ENCODE measurements around the gene DIAPH3.

The DIAPH3 gene

DNA sequence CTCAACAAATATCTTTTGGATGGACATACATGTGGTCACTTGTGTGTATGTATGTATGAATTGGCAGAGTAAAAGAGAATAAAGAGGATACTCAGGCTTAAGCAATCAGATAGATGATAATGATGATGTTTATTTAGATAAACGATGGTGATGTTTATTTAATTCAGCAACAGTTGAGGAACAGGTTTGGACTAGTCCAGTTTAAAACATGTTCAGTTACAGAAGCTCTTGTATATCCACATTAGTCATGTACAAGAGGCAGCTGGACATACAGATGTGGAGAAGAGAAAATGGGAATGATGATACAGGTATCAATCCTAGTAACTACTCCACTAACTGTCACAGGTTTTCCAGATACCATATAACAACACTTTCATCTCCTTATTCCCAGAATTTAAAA, 232.1 kb downstream of the DIAPH3 start:
- DNase-seq: no peak

DNA sequence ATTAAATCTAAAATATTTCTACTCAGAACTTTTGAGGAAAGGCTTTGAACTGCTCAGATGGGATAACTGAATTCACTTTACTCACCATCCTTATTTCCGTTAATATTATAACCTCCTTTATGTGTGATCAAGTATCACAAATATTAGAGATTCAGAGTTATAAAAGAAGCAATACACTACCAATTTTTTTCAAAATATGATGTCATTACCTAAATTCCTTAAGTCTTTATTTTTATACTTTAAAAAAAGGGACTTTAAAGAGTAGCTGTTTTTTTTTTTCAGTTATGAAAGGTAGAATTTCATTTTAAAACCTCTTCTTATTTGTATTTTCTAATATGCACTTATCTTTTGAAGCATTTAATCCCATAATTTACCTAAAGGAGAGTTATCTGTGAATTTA, 239.5 kb downstream of the DIAPH3 start:
- DNase-seq: no peak

DNA sequence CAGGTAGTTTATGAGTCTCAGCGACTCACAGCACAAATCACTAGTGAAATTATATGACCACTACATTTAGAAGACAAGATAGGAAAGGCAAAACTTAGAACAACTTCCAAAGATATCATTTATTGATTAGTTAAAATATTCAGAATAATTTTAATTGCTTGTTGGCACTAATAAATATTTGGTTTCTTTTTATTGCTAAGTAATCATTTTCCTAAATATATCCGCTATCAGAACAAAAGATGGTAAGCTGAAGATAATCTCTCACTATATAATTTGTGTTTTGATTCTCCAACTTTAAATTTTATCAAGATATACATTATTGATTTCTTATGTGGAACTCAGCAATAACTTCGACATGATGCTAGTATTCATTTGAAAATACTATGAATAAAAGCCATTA, 248.5 kb downstream of the DIAPH3 start:
- no peak for DNase-seq

DNA sequence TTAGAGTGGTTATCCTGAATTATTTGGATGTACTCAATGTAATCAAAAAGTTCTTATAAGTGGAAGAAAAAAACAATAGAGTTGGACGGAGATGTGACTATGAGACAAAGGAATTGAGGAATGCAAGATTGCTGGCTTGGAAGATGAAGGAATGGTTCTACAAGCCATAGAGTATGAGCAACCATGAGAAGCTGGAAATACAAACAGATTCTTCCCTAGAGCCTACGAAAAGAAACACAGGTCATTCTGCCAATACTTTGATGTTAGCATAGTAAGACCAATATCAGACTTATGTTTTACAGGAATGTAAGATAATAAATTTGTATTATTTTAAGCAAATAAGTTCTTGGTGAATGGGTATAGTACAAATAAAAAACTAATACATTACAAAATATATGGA, 249.2 kb downstream of the DIAPH3 start:
- no peak for DNase-seq

DNA sequence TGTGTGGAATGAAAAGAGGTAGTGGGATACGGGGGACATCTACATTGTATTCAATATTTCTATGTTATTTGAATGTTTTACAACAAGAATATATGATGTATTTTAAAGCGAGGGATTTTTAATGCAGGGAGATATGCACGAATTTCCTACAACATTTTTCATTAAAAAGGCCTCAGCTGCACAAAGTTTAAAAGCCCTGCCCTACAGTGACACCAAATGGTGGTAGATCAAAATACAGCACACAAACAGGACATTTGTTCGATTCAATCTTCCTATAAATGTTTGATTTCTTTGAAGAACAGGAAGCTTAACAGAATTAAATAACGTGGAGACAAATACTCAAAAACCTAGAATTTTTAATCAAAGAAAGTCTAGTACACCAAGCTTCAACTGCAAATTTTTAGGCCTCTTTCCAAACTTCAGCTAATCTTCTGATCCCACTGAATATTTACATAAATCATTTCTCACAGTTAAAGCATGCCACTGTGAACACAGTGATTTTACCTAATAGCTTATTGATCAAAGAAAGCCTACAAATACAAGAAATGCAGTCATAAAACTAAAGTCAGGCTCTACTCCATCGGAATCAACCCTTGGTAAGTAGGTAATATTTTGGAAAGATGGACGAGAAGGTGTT, 257.2 kb downstream of the DIAPH3 start:
- no peak for DNase-seq

DNA sequence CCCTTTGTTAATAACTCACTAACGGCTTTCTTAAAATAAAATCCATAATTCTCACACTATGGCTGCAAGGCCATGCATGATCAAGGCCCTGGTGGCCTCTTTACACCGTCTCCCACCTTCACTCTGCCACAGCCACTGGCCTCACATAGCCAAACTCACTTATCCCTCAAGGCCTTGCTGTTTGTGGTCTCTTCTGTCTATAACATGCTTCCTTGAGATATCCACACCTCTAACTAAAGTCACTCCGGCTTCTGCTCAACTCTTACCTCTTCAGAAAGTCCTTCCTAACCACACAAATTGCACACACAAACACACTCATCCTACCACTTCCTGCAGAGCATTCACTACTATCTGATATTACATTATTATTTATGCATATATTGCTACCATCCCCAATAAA, 262.5 kb downstream of the DIAPH3 start:
- no peak for DNase-seq

DNA sequence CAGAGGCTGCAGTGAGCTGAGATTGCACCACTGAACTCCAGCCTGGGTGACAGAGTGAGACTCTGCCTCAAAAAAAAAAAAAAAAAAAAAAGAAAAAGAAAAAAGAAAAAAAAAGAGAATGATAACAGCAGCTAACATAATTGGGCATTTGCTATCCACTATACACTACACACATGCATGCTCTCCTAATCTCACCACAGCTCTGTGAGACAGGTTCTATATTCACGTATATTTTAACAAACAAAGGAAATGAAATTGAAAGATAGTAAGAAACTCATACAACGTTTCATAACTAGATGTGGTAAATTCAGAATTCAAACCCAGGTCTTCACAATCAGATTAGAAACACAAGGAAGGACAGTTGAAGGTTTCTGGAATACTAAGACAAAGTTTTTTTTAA, 265.7 kb downstream of the DIAPH3 start:
- no peak for DNase-seq

DNA sequence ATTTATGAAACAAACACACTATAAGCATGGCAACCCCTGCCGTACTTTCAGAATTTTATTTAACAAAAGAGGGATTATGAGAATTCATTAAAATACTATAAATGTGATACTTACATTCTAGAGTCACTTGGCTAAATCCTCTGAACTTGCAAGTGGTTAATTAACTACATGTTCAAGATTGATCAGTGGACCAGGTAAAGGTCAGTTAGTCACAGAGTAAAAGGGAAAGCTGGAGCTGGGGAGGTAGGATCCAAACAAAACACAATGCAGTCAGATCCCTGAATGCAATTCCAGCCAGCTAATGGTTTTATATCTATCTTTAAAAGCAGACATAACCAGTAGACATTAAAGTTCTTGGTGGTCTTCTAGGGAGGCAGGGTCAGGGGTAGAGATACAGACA, 270.5 kb downstream of the DIAPH3 start:
- no peak for DNase-seq

DNA sequence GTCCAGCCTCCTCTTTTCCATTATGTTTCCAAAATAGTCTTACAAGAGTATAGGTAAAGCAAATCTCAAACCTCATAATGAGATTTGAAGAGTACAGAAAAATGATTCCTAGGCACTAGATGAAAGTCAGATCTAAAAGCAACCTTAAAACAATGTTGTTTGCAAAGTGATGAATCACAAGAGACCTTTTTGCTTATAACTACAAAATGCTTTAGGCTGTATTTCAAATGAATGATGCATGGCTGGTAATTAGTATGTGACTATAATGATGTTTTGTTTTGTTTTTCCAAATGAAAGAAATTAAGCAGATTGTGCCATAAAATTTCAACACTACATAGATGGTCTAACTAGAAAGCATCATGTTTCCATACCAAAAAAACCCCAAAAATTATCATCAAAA, 272.7 kb downstream of the DIAPH3 start:
- no peak for DNase-seq

DNA sequence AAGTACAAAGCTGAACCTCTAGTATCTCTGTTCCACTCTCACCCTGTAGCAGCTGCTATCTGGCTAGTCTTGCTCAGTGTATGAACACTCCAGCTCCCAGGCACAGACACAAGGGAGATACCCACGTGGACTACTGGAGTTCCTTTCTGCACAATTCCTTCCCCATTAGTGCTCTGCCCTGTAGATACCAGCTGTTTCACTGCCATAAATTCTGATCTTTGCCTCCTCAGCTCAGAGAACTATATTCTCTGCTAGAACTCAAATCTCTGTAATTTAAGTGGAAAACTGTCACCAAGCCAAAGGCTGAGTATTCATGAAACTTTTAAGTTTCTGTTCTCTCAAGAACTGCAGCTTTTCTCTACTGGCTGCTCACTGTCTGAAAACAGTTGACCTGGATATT, 273.7 kb downstream of the DIAPH3 start:
- DNase-seq: no peak

DNA sequence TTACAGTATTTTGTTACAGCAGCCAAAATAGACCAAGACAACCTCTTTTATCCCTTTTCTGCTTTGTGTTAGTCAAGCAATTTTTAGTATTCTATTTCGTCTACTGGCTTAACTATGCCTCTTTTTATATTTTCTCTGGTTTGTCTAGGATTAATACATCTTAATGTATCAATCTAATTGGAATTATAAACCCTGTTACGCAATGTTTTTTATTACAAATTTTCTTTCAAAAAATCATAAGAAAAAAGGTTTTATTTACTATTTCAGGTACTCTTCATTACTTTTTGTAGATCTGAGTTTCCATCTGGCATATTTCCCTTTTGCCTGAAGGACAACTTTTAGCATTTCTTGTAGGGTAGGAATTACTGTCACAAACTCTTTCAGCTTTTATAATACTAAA, 275.3 kb downstream of the DIAPH3 start:
- no peak for DNase-seq

DNA sequence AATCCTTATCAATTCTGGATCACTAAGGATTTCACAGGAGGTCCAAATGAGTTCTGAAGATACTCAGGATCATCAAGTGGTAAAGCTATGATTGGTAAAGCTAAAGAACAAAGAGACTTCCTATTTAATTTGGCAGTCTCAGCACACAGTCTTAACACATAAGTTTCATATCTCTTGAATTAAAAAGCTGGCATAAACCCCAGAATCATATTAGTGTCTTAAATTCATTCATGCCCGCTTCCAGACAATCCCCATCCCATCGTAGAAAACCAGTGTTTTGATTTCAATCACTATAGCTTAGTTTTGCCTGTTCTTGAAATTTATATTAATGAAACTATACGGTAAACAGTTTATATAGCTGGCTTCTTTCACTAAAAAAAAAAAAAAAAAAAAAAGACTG, 278.7 kb downstream of the DIAPH3 start:
- DNase-seq: no peak

DNA sequence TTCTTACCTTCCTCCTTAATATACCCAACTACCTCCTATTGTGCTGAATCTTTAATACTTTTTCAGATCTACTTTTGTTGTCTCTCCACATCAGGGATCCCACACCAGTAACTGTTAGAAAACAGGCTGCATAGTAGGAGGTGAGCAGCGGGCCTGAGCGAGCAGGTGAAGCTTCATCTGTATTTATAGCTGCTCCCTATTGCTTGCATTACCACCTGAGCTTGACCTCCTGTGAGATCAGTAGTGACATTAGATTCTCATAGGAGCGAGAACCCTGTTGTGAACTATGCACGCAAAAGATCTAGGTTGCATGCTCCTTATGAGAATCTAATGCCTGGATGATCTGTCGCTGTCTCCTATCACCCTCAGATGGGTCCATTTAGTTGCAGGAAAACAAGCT, 279.8 kb downstream of the DIAPH3 start:
- DNase-seq: no peak

DNA sequence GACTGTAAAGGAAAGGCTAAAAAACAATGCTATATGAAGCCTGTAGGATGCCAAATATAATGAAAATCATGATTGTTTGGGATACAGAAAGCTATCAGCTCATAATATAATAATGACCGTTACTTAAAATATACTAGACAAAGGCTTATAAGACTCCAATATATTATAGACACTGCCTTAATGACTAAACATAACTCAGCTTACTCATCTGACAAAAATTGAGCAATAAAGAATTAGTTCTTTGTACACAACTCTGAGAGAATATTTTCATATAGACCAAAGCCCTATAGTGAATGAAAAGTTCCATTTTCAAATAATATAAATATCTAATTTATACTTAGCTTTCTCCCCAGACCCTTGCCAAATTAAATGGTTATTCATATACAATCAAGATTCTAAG, 283.3 kb downstream of the DIAPH3 start:
- DNase-seq: no peak

DNA sequence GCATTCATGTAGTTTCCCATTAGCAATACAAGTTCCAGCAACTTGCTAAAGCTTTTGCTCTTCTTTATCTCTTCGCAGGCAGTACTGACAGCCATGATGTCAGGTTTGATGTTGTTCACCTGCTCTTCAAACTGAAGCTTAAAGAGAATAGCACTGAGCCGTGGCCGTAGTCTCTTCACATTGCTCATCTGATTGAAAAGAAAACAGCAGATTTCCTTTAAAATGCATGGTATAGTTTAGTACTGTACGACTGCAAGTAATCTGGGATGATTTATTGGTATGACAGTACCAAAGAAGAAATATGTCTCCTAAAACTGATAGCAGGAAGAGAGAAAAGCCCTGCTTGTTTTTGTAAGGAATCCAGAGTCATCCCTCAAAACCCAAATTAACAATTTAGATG, 284.4 kb downstream of the DIAPH3 start:
- DNase-seq: no peak

DNA sequence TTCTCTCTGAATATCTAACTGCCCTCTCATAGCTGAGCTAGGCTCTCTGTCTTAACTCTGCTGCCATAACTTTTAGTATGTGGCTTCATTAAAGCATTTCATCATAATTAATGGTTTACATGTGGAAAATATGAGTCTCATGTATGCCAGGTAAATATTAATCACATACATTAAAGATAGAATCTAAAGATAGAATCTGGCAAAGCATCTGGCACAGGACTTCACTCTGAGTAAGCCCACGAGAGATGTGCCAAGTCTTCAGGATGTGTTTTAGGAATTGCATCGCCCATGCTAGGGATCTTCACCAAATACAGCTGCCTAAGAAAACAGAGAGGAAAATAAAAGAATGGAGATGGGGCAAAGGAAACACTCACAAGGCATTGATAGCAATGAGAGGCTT, 285.8 kb downstream of the DIAPH3 start:
- no peak for DNase-seq

DNA sequence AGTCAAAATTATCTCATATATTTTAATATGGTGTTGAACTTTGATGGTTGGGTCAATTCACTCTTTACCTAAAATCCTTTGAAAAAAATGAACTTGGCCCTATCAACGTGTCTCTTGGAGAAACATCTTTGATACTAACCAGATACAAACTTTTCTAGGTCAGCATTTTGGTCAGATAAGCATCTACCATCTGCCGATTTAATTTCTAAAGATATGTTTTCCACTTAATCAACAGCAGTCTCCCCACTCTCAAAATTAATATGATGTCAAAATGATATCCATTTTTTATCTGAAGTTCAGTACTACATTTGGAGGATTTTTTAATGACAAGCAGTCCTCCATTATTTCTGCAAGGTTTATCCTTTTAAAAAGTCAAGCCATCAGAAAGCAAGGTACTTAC, 288.8 kb downstream of the DIAPH3 start:
- no peak for DNase-seq

DNA sequence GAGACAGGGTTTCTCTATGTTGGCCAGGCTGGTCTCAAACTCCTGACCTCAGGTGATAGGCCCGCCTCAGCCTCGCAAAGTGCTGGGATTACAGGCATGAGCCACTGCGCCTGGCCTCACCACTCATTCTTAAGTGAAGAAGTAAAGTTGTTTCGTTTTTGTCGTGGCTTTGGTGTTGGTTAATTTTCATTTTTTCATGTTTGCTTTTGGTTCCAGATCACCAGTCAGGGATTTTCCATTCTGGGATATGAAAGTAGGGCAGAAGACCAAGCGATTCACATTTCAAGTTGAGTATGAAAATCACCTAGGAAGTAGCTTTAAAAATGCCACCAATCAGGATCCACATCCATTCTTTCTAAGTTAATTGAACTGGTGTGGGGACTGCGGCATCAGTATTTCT, 289.9 kb downstream of the DIAPH3 start:
- no peak for DNase-seq

DNA sequence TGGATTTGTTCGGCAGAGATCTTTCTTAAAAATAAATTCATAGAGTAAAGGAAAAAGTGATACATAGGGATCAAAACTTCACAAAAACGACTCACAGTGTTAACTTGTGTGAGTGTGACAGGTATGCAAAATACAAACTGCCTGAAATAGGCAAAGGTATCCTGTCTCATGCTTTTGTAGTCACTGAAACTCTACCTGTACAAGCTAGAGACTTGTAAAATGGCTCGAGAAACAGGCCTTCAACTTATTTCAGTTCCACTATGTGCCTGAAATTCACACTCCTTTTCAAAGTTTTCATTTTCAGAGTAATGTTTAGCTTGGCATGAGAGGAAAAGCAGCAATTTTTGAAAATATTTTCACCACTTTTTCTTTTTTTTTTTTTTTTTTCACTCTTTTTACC, 290.4 kb downstream of the DIAPH3 start:
- no peak for DNase-seq

DNA sequence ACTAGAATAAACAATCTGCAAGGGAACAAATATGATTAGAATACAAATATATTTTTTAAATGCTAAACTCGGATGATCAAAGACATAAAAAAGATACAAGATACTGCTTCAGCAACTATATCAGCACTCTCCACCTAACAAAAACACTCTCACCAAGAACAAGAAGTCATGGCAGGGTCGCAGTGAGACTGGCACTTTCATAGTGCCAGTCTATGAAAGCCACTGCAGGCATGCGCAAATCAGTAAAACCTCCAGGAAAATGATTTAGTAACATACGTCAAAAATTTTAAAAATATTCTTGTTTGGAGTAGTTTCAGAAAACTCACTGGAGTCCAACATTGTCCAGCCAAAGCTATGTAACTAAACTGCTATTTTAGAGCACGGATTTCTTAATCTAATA, 295.9 kb downstream of the DIAPH3 start:
- DNase-seq: no peak

DNA sequence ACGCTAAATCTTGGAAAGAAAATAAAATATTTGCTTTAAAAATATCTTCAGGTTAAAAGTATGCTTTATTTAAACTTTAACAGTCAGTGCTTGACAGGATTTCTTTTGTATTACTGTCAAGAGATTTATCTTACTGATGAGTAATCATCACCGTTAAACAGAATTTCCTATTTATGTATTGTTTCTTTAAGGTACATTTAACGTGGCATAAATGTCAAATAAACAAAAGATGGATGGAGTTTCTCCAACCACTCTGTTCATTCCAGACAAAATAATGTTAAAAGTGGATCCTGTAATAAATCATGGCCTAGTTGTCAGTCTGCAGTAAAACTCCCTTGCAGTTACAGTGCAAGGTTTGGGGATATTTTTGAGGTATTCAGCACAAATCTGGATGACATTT, 298.3 kb downstream of the DIAPH3 start:
- no peak for DNase-seq

DNA sequence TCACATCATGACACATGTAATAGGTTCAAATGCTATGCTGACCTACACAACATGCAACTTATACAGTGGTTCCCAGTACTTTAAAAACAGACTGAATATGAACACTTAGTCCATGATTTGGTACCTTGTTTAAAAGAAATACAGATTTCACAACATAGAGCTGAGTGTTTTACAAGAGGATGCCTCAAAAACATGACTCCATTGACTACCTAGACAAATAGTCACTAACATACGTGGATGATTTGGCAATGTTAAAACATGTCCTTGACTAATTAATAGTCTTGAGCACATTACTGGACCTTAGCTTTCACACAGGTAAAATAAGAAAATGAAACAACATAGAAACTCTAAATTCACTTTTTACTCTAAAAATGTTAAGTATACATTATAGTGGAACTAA, 300.1 kb downstream of the DIAPH3 start:
- no peak for DNase-seq

DNA sequence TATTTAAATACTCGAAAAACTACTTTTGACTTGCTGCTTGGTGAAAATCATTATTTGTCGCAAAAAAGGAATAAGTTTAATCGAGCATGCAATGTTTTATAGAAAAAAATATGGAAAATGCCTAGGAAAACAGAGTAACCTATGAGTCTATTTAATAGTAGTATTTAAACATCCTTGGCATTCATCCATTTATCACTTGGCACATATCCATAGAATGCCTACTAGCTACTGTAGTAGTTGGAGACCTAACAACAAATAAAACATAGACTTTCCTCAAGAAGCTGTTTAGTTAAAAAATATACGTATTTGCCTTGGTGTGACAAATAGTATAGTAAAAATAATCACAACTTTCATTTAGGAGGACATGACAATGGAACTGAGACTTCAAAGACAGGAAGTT, 302.1 kb downstream of the DIAPH3 start:
- DNase-seq: no peak

DNA sequence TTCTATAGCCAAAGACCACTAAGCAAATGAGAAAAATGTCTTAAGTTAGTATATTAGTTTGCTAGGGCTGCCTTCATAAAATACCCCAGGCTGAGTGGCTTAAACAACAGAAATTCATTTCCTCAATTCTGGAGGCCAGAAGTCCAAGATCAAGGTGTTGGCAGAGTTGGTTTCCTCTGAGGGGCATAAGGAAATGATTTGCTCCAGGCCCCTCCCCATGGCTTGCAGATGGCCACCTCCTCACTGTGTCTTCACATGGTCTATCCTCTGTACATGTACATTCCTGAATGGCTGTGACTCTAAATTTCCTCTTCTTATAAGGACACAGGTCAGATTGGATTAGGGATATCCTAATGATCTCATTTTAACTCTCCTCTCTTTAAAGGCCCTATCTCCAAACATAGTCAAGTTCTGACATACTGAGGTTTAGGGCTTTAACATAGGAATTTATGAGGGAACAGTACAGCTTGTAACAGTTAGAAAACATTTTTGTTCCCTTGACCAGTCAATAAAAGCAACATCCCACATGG, 307.4 kb downstream of the DIAPH3 start:
- DNase-seq: no peak

DNA sequence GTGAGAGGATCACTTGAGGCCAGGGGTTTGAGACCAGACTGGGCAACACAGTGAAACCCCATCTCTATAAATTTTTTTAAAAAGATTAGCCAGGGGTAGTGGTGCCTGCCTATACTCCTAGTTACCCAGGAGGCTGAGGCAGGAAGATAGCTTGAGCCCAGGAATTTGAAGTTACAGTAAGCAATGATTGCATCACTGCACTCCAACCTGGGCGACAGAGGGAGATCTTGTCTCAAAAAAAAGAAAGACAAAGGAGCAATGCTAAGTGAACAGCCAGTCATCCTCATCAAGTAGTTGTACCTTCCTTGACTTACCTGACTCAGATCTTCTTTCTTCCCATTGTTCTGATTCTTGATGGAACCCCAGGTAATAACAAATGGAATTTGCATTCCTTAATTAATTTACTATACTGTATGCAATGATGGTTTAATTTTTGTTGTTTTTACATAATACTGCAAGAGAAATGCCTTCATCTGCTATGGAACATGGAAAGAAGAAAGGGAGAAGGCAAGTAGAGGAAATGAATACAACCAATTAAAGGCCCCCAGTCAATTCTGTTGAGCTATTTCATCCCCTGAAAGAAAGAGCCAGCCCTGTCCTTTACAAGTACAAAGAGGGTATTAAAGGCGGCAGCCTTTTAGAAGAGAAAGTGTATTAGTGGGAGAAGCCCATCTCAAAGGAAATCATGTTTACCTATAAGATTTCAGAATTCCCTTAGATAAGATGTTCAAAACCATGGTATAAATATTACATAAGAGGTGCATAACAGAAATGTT, 316.7 kb downstream of the DIAPH3 start:
- no peak for DNase-seq
